ENCODE results near the gene IFNAR2.

DNA sequence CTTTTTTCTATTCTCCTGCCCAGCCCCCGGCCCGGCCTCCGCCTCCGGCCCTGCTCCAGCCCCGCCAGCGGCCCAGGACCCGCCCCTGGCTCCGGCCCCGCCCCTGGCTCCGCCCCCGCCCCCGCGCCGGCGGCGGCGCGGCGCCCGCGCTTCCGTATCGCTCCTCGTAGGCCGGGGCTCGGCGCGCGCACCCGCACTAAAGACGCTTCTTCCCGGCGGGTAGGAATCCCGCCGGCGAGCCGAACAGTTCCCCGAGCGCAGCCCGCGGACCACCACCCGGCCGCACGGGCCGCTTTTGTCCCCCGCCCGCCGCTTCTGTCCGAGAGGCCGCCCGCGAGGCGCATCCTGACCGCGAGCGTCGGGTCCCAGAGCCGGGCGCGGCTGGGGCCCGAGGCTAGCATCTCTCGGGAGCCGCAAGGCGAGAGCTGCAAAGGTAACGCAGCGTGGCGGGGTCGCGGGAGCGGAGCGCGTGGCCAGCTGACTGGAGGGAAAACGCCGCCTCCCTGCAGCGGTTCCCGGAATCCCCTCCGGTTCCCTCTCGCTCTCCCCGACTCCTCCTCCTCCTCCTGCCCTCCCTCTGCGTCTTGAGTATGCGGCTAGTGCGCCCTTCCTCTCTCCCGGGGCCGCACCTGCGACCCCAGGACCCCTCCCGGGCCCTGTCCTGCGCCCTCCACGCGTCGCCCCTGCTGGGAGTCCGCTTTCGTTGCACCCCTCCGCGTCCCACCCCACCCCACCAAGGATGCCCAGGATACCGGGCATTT lies at the start of gene IFNAR2:
- TF ChIP-seq EZH2 (IDR thresholded peaks at IDR 0.05; ENCODE audit: borderline replicate concordance, insufficient read depth, low read length, poor library complexity, severe bottlenecking) (no peak), EP300 (conservative IDR thresholded peaks at IDR 0.05; ENCODE audit: poor library complexity, severe bottlenecking) (no peak)

Measured in neural cell (in vitro differentiated cells).